ENCODE measurements around the gene HLA-F.

Gene HLA-F

GRCh38 chr6:29724937-29725869, 2.0 kb downstream of the HLA-F start:
- no peak for DNase-seq (ENCODE audit: low spot score)

- no peak for DNase-seq (ENCODE audit: low spot score)
These were observed 2.8 kb downstream of the HLA-F start for GRCh38 chr6:29726001-29726400.

GRCh38 chr6:29726571-29727194, 3.4 kb downstream of the HLA-F start:
- no peak for DNase-seq (ENCODE audit: low spot score)

GRCh38 chr6:29727637-29728036, 4.4 kb downstream of the HLA-F start:
- DNase-seq (ENCODE audit: low spot score) = no peak

GRCh38 chr6:29728173-29728874, 5.1 kb downstream of the HLA-F start:
- DNase-seq (ENCODE audit: low spot score) = no peak

GRCh38 chr6:29728875-29729270, 5.6 kb downstream of the HLA-F start:
- DNase-seq (ENCODE audit: low spot score) = no peak

- DNase-seq (ENCODE audit: low spot score) = no peak
These were observed 6.6 kb downstream of the HLA-F start for GRCh38 chr6:29729774-29730328.

- no peak for DNase-seq (ENCODE audit: low spot score)
These were observed 7.4 kb downstream of the HLA-F start for GRCh38 chr6:29730575-29731126.

- no peak for DNase-seq (ENCODE audit: low spot score)
These were observed 8.0 kb downstream of the HLA-F start for GRCh38 chr6:29731281-29731680.

GRCh38 chr6:29733057-29733456, 9.8 kb downstream of the HLA-F start:
- DNase-seq (ENCODE audit: low spot score) = no peak

- no peak for DNase-seq (ENCODE audit: low spot score)
These were observed 11.1 kb downstream of the HLA-F start for GRCh38 chr6:29734046-29735018.

- DNase-seq (ENCODE audit: low spot score) = no peak
These were observed 13.3 kb downstream of the HLA-F start for GRCh38 chr6:29736563-29736962.

- DNase-seq (ENCODE audit: low spot score) = peak; percentile 69
These were observed 14.7 kb downstream of the HLA-F start for GRCh38 chr6:29737707-29738630.

- no peak for DNase-seq (ENCODE audit: low spot score)
These were observed 16.1 kb downstream of the HLA-F start for GRCh38 chr6:29739136-29739881.

- no peak for DNase-seq (ENCODE audit: low spot score)
These were observed 16.6 kb downstream of the HLA-F start for GRCh38 chr6:29739882-29740261.

- no peak for DNase-seq (ENCODE audit: low spot score)
These were observed 18.4 kb downstream of the HLA-F start for GRCh38 chr6:29741592-29741991.

- DNase-seq (ENCODE audit: low spot score) = no peak
These were observed 18.9 kb downstream of the HLA-F start for GRCh38 chr6:29742127-29742526.

GRCh38 chr6:29743025-29743424, 19.8 kb downstream of the HLA-F start:
- DNase-seq (ENCODE audit: low spot score) = no peak

GRCh38 chr6:29743568-29743967, 20.3 kb downstream of the HLA-F start:
- DNase-seq (ENCODE audit: low spot score) = no peak
